ENCODE measurements around the gene CCDC152. TPM values are rescaled to one million over a fixed set of nuclear protein-coding genes. Genes with fewer than 3 reads are reported as not detected.

The CCDC152 gene
- total RNA-seq, 4 donors from 2014 or later: 0.36 to 1.7 (median 1.1) TPM; not detected in 1

DNA sequence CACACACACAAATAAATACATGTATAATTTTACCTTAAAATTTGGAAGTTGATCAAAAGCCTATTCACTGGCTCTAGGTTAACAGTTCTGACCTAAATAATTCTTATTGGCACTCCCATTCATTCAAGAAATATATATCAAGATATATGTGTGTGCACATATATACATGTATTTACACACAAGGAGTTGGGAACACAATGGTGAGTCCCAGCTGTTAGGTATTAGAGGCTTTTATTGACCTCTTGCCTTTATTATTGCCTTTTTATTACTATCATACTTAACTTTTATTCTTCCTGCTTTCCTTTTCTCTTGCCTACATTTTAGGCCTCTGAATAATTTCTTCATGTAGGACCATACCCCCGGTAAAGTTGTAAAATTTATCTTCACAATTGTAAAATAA is 25.0 kb downstream of the CCDC152 start:
- H3K4me3 ChIP-seq: no peak overlapping the region
- no peaks in the 10 kb centered on the region for H3K36me3 ChIP-seq
- DNase-seq (ENCODE audit: low spot score in 2 of 2): no peak
- H3K9me3 ChIP-seq: peaks cover 12% of the 10 kb centered on the region
- 77% methylated on average over 1 of the region's 1 CpG for WGBS
- H3K27ac ChIP-seq: no peak overlapping the region
- no peaks in the 10 kb centered on the region for H3K4me1 ChIP-seq
- H3K27me3 ChIP-seq: no peaks in the 10 kb centered on the region
- TF ChIP-seq POLR2A (IDR thresholded peaks at IDR 0.05) (no peak), EP300 (IDR thresholded peaks at IDR 0.05) (no peak), POLR2AphosphoS5 (IDR thresholded peaks at IDR 0.05) (no peak)
- TF ChIP-seq, protein P1, sequence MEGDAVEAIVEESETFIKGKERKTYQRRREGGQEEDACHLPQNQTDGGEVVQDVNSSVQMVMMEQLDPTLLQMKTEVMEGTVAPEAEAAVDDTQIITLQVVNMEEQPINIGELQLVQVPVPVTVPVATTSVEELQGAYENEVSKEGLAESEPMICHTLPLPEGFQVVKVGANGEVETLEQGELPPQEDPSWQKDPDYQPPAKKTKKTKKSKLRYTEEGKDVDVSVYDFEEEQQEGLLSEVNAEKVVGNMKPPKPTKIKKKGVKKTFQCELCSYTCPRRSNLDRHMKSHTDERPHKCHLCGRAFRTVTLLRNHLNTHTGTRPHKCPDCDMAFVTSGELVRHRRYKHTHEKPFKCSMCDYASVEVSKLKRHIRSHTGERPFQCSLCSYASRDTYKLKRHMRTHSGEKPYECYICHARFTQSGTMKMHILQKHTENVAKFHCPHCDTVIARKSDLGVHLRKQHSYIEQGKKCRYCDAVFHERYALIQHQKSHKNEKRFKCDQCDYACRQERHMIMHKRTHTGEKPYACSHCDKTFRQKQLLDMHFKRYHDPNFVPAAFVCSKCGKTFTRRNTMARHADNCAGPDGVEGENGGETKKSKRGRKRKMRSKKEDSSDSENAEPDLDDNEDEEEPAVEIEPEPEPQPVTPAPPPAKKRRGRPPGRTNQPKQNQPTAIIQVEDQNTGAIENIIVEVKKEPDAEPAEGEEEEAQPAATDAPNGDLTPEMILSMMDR (IDR thresholded peaks at IDR 0.05): no peak

DNA sequence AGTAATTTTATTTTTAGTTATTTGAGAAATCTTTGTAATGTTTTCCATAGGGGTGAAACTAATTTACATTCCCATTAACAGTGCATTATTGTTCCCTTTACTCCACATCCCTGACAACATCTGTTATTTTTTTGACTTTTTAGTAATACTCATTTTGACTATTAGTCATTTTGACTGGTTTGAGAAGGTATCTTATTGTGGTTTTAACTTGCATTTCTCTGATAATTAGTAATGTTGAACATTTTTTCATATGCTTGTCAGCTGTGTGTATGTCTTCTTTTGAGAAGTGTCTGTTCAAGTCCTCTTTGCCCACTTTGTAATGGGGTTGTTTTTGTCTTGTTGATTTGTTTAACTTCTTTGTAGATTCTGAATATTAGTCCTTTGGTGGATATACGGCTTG is 27.5 kb downstream of the CCDC152 start:
- Histone ChIP-seq H3K4me3 (no peak overlapping the region), H3K36me3 (no peaks in the 10 kb centered on the region), H3K9me3 (peaks cover 13% of the 10 kb centered on the region), H3K4me1 (no peaks in the 10 kb centered on the region), H3K27me3 (no peaks in the 10 kb centered on the region), H3K27ac (no peak overlapping the region)
- DNase-seq (ENCODE audit: low spot score in 2 of 2): no peak
- TF ChIP-seq POLR2AphosphoS5 (IDR thresholded peaks at IDR 0.05) (no peak), POLR2A (IDR thresholded peaks at IDR 0.05) (no peak), EP300 (IDR thresholded peaks at IDR 0.05) (no peak)
- TF ChIP-seq, protein P1 (IDR thresholded peaks at IDR 0.05): no peak
- WGBS: 97% methylated on average over 1 of the region's 1 CpG

DNA sequence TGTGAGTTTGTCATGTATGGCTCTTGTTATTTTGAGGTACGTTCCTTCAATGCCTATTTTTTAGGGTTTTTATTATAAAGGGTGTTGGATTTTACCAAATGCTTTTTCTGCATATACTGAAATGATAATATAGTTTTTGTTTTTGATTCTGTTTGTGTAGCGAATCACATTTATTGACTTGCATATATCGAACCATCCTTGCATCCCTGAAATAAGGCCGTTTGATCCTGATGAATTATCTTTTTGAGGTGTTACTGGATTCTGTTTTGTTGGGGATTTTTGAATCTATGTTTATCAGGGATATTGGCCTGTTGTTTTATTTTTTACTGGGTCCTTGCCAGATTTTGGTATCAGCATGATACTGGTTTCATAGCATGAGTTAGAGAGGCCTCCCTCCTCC is 29.1 kb downstream of the CCDC152 start:
- 96% methylated on average over 4 of the region's 4 CpGs for WGBS

DNA sequence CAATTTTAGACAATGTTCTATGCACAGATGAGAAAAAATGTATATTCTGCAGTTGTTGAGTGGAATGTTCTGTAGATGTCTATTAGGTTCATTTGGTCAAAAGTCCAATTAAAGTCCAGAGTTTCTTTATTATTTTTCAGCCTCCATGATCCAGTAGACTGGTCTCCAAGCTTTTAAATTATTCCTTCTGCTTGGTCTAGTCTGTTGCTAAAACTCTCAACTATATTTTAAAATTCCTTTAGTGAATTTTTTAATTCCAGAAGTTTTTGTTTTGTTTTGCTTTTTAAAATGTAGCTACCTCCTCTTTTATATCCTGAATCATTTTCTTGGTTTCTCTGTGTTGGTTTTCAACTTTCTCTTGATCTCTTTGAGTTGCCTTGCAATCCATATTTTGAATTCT is 30.5 kb downstream of the CCDC152 start:
- no peaks in the 10 kb centered on the region for H3K27me3 ChIP-seq
- peaks cover 13% of the 10 kb centered on the region for H3K9me3 ChIP-seq
- no peak overlapping the region for H3K4me3 ChIP-seq
- H3K4me1 ChIP-seq: no peaks in the 10 kb centered on the region
- no peak for TF ChIP-seq POLR2A (IDR thresholded peaks at IDR 0.05)
- no peak for TF ChIP-seq EP300 (IDR thresholded peaks at IDR 0.05)
- TF ChIP-seq, protein P1 (IDR thresholded peaks at IDR 0.05): no peak
- TF ChIP-seq POLR2AphosphoS5 (IDR thresholded peaks at IDR 0.05): no peak
- DNase-seq (ENCODE audit: low spot score in 2 of 2): no peak
- H3K27ac ChIP-seq: no peak overlapping the region
- H3K36me3 ChIP-seq: no peaks in the 10 kb centered on the region

More for the DNA sequence above, 29.1 kb downstream of the CCDC152 start:
- H3K4me3 ChIP-seq: no peak overlapping the region
- no peaks in the 10 kb centered on the region for H3K36me3 ChIP-seq
- H3K4me1 ChIP-seq: no peaks in the 10 kb centered on the region
- DNase-seq (ENCODE audit: low spot score in 2 of 2): no peak
- H3K9me3 ChIP-seq: peaks cover 13% of the 10 kb centered on the region
- no peaks in the 10 kb centered on the region for H3K27me3 ChIP-seq
- TF ChIP-seq, protein P1 (IDR thresholded peaks at IDR 0.05): no peak
- TF ChIP-seq POLR2A (IDR thresholded peaks at IDR 0.05) (no peak), POLR2AphosphoS5 (IDR thresholded peaks at IDR 0.05) (no peak), EP300 (IDR thresholded peaks at IDR 0.05) (no peak)
- no peak overlapping the region for H3K27ac ChIP-seq

DNA sequence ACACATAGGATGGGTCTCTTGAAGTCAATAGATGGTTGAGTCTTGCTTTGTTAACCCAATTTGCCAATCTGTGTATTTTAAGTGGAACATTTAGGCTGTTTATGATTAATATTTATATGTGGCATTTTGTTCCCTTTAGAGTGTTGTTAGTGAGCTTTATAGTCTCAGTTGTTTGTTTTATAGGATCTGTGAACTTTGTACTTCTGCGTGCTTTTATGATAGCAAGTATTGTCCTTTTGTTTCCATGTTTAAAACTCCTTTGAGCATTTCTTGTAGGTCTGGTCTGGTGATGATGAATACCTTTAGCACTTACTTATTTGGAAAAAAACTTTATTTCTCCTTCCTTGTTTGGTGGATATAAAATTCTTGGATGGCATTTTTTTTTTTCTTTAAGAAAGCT is 31.2 kb downstream of the CCDC152 start:
- no peak overlapping the region for H3K27ac ChIP-seq
- H3K4me3 ChIP-seq: no peak overlapping the region
- no peaks in the 10 kb centered on the region for H3K4me1 ChIP-seq
- 100% methylated on average over 1 of the region's 1 CpG for WGBS
- no peaks in the 10 kb centered on the region for H3K27me3 ChIP-seq
- H3K9me3 ChIP-seq: peaks cover 13% of the 10 kb centered on the region
- TF ChIP-seq POLR2AphosphoS5 (IDR thresholded peaks at IDR 0.05) (no peak), POLR2A (IDR thresholded peaks at IDR 0.05) (no peak)
- no peaks in the 10 kb centered on the region for H3K36me3 ChIP-seq
- no peak for DNase-seq (ENCODE audit: low spot score in 2 of 2)

DNA sequence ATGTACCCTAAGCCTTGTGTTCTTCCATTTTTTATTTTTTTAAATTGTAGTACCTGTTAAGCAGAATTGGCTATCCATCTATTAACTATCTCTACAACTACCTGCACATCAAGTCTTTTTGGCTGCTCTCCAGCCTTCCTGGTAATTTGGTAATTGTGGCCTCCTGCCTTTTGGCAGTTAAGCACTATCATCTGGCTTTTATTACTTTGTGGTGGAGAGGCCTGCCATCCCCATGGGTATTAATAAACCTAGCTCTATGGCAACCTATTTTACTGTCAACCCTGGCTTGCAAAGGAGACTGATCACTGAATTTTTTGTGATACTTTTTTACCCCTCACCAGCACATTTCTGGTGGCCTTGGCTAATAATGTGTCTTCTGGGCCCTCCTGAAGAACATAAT is 34.5 kb downstream of the CCDC152 start:
- DNase-seq (ENCODE audit: low spot score in 2 of 2): no peak
- Histone ChIP-seq H3K27me3 (no peaks in the 10 kb centered on the region), H3K36me3 (no peaks in the 10 kb centered on the region), H3K4me3 (no peak overlapping the region), H3K27ac (no peak overlapping the region), H3K9me3 (peaks cover 5% of the 10 kb centered on the region), H3K4me1 (no peaks in the 10 kb centered on the region)
- TF ChIP-seq POLR2A (IDR thresholded peaks at IDR 0.05): no peak
- no peak for TF ChIP-seq EP300 (IDR thresholded peaks at IDR 0.05)
- TF ChIP-seq POLR2AphosphoS5 (IDR thresholded peaks at IDR 0.05): no peak
- TF ChIP-seq, protein P1 (IDR thresholded peaks at IDR 0.05): no peak

Data from suprapubic skin (tissue), 4 donors.